GM19193 (cell line): ENCODE measurements around the gene ADAM20.

Experiments used
- POLR2A ChIP-seq: IDR thresholded peaks from 4 replicates; pipeline ENCODE4 v1.6.1; 2011; ENCODE audit not compliant: insufficient read depth, insufficient read length; ENCODE audit errors: extremely low read depth

ADAM20 gene

GRCh38 chr14:70498191-70498590 is 36.6 kb downstream of the ADAM20 start:
- TF ChIP-seq POLR2A, result no peak

GRCh38 chr14:70489579-70490200 is 45.1 kb downstream of the ADAM20 start:
- no peak for TF ChIP-seq POLR2A

- TF ChIP-seq POLR2A, result no peak
Observed at GRCh38 chr14:70473825-70474224, 61.0 kb downstream of the ADAM20 start.
